Measurements from ENCODE around the gene LCP2.

GRCh38 chr5:170275376-170275994, 22.1 kb downstream of the LCP2 start:
- TF ChIP-seq EZH2 (IDR thresholded peaks at IDR 0.05; ENCODE audit: borderline replicate concordance, insufficient read depth, low read depth, low read length, poor library complexity, severe bottlenecking): no peak
- TF ChIP-seq, protein P1, sequence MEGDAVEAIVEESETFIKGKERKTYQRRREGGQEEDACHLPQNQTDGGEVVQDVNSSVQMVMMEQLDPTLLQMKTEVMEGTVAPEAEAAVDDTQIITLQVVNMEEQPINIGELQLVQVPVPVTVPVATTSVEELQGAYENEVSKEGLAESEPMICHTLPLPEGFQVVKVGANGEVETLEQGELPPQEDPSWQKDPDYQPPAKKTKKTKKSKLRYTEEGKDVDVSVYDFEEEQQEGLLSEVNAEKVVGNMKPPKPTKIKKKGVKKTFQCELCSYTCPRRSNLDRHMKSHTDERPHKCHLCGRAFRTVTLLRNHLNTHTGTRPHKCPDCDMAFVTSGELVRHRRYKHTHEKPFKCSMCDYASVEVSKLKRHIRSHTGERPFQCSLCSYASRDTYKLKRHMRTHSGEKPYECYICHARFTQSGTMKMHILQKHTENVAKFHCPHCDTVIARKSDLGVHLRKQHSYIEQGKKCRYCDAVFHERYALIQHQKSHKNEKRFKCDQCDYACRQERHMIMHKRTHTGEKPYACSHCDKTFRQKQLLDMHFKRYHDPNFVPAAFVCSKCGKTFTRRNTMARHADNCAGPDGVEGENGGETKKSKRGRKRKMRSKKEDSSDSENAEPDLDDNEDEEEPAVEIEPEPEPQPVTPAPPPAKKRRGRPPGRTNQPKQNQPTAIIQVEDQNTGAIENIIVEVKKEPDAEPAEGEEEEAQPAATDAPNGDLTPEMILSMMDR (IDR thresholded peaks at IDR 0.05): no peak

Data from B cell (primary cell).